Smooth muscle cell (in vitro differentiated cells): ENCODE results near the gene PSMA7. TPM values are rescaled to one million over a fixed set of nuclear protein-coding genes. Genes with fewer than 3 reads are reported as not detected.

Source experiments
- DNase-seq: peaks from one replicate; lab custom pipeline; 2025; ENCODE audit not compliant: unreplicated experiment; lab: John Stamatoyannopoulos, UW
- H2AFZ ChIP-seq: fragments of 200-600 bp; sonication (generic); 2 replicates; pipeline ENCODE4 v1.6.0; 2016; ENCODE audit warnings: antibody characterized with exemption, low read depth, mild to moderate bottlenecking
- H3F3A ChIP-seq: fragments of 200-600 bp; sonication (generic); 2 replicates; pipeline ENCODE4 v1.6.0; 2017; ENCODE audit warnings: antibody characterized with exemption, low read depth
- H3K27ac ChIP-seq: fragments of 200-600 bp; sonication (generic); 2 replicates; pipeline ENCODE4 v1.5.1; 2016; ENCODE audit warnings: low read depth, mild to moderate bottlenecking
- H3K27me3 ChIP-seq: fragments of 200-600 bp; sonication (generic); 2 replicates; pipeline ENCODE4 v1.6.1; 2016; ENCODE audit warnings: low read depth, mild to moderate bottlenecking
- H3K36me3 ChIP-seq: fragments of 200-600 bp; sonication (generic); 2 replicates; pipeline ENCODE4 v1.5.1; 2016; ENCODE audit warnings: low read depth
- H3K4me1 ChIP-seq: fragments of 200-600 bp; sonication (generic); 2 replicates; pipeline ENCODE4 v1.5.1; 2016; ENCODE audit warnings: low read depth
- H3K4me2 ChIP-seq: fragments of 200-600 bp; sonication (generic); 2 replicates; pipeline ENCODE4 v1.6.0; 2016; ENCODE audit warnings: mild to moderate bottlenecking
- H3K4me3 ChIP-seq: fragments of 200-600 bp; sonication (generic); 2 replicates; pipeline ENCODE4 v1.5.1; 2016; ENCODE audit warnings: mild to moderate bottlenecking
- H3K79me2 ChIP-seq: fragments of 200-600 bp; sonication (generic); 2 replicates; pipeline ENCODE4 v1.6.0; 2016; ENCODE audit warnings: low read depth, mild to moderate bottlenecking
- H3K9ac ChIP-seq: fragments of 200-600 bp; sonication (generic); 2 replicates; pipeline ENCODE4 v1.6.0; 2016; ENCODE audit warnings: low read depth
- H3K9me3 ChIP-seq: fragments of 200-600 bp; sonication (generic); replicated peaks from 2 replicates; pipeline ENCODE4 v1.5.1; 2016; ENCODE audit warnings: low read depth
- H4K20me1 ChIP-seq: fragments of 200-600 bp; sonication (generic); 2 replicates; pipeline ENCODE4 v1.6.0; 2016; ENCODE audit warnings: low read depth
- CTCF ChIP-seq: fragments of 200-600 bp; sonication (generic); IDR thresholded peaks from 2 replicates; pipeline ENCODE4 v1.5.1; 2017; ENCODE audit warnings: borderline replicate concordance, mild to moderate bottlenecking, antibody characterized with exemption; ENCODE audit not compliant: insufficient read depth, poor library complexity, severe bottlenecking
- WGBS: methylation state at CpG from one replicate; pipeline ENCODE4 v1.1.7; 2016; ENCODE audit warnings: low lambda C conversion rate; 5-methylcytosine and 5-hydroxymethylcytosine counted together
- polyA plus RNA-seq: library from polyadenylated mRNA; unstranded; fragments of >200 nt; fragmentation: Nextera tagmentation; extraction: Ambion mirVana; gene quantifications from 2 replicates; pipeline ENCODE4 v1.2.1, GENCODE V29; 2016
- total RNA-seq: library from RNA; depleted of rRNA; stranded (reverse); fragments of >200 nt; gene quantifications from 2 replicates; pipeline ENCODE4 v1.2.3, GENCODE V29; 2014

PSMA7 gene
- total and polyA plus RNA-seq, 2 experiments from 2014 or later = 297 to 473 TPM

- peaks cover 86% of the 10 kb centered on the region for H4K20me1 ChIP-seq
- H3K4me3 ChIP-seq = peak overlapping the region; percentile 65
- 2% methylated on average over 51 of the region's 71 CpGs for WGBS
- peak overlapping the region; percentile 36 for H3K27ac ChIP-seq
- H2AFZ ChIP-seq = no peak overlapping the region
- no peaks in the 10 kb centered on the region for H3K9me3 ChIP-seq
- no peak for DNase-seq
- peaks cover 73% of the 10 kb centered on the region for H3K79me2 ChIP-seq
- H3K27me3 ChIP-seq = no peaks in the 10 kb centered on the region
- peak overlapping the region; percentile 88 for H3K4me2 ChIP-seq
- no peaks in the 10 kb centered on the region for H3K36me3 ChIP-seq
- H3F3A ChIP-seq = peaks cover 34% of the 10 kb centered on the region
- TF ChIP-seq CTCF = no peak
- H3K4me1 ChIP-seq = peaks cover 18% of the 10 kb centered on the region
- peak overlapping the region; percentile 46 for H3K9ac ChIP-seq
Measured at GRCh38 chr20:62142252-62143080, 728 bp downstream of the PSMA7 start.

GRCh38 chr20:62141397-62142251, 1.6 kb downstream of the PSMA7 start:
- TF ChIP-seq CTCF = no peak
- Histone ChIP-seq H2AFZ (no peak overlapping the region), H3K9me3 (no peaks in the 10 kb centered on the region), H3F3A (peaks cover 42% of the 10 kb centered on the region), H3K4me3 (peak overlapping the region; percentile 65), H3K27me3 (no peaks in the 10 kb centered on the region), H3K27ac (peak overlapping the region; percentile 36), H3K9ac (peak overlapping the region; percentile 46), H3K4me2 (peak overlapping the region; percentile 88), H3K36me3 (no peaks in the 10 kb centered on the region), H3K79me2 (peaks cover 64% of the 10 kb centered on the region), H4K20me1 (peaks cover 86% of the 10 kb centered on the region), H3K4me1 (peaks cover 18% of the 10 kb centered on the region)
- DNase-seq = no peak
- 26% methylated on average over 14 of the region's 14 CpGs for WGBS

GRCh38 chr20:62141043-62141396, 2.2 kb downstream of the PSMA7 start:
- DNase-seq = no peak
- no peaks in the 10 kb centered on the region for H3K9me3 ChIP-seq
- H3K4me1 ChIP-seq = peaks cover 18% of the 10 kb centered on the region
- H3K4me3 ChIP-seq = peak overlapping the region; percentile 65
- H3F3A ChIP-seq = peaks cover 48% of the 10 kb centered on the region
- no peaks in the 10 kb centered on the region for H3K27me3 ChIP-seq
- H3K4me2 ChIP-seq = peak overlapping the region; percentile 88
- H3K79me2 ChIP-seq = peaks cover 58% of the 10 kb centered on the region
- peaks cover 86% of the 10 kb centered on the region for H4K20me1 ChIP-seq
- TF ChIP-seq CTCF = no peak
- peak overlapping the region; percentile 36 for H3K27ac ChIP-seq
- H2AFZ ChIP-seq = no peak overlapping the region
- 96% methylated on average over 7 of the region's 7 CpGs for WGBS
- H3K36me3 ChIP-seq = no peaks in the 10 kb centered on the region
- no peak overlapping the region for H3K9ac ChIP-seq
